Measurements from ENCODE around the gene CCDC152. TPM values are rescaled to one million over a fixed set of nuclear protein-coding genes. Genes with fewer than 3 reads are reported as not detected.

The CCDC152 gene
- polyA plus RNA-seq, 3 donors = 0.09 to 0.18 (median 0.09) TPM

- no peaks in the 10 kb centered on the region for H3K27me3 ChIP-seq (ENCODE audit: control insufficient read depth in 2 of 2, insufficient read depth in 2 of 2, low read length in 2 of 2)
- intact Hi-C loops (cut with micrococcal nuclease) = no loop called here
- H3K4me1 Mint-ChIP-seq = peaks cover 11% of the 10 kb centered on the region
- peaks cover 4 to 5% of the 10 kb centered on the region in 2 donors for H3K4me1 ChIP-seq (ENCODE audit: control insufficient read depth in 1 of 2, insufficient read depth in 2 of 2, low read length in 2 of 2)
- no peaks in the 10 kb centered on the region for H3K79me2 ChIP-seq (ENCODE audit: insufficient read depth, low read length)
- no peaks in the 10 kb centered on the region for H3K36me3 Mint-ChIP-seq
- peak overlapping the region in 1 of 7 donors; percentile 78 for H3K27ac Mint-ChIP-seq
- DNase-seq = no peak
- H3K4me2 ChIP-seq (replicated peaks; ENCODE audit: extremely low read depth, low read length, poor library complexity, severe bottlenecking) = no peak overlapping the region
- H3K27ac ChIP-seq (ENCODE audit: low read depth in 1 of 2, low read length in 2 of 2) = no peak overlapping the region
- H3K4me3 ChIP-seq (replicated peaks in 1 of 3; ENCODE audit: low read depth in 2 of 3, low read length in 3 of 3) = no peak overlapping the region
- no peak for TF ChIP-seq CTCF (IDR thresholded peaks at IDR 0.05)
- H3K36me3 ChIP-seq (replicated peaks in 1 of 2; ENCODE audit: control insufficient read depth in 1 of 2, insufficient read depth in 2 of 2, low read length in 2 of 2) = no peaks in the 10 kb centered on the region
- no peak overlapping the region for H3K9ac ChIP-seq (ENCODE audit: insufficient read depth, low read length, poor library complexity, severe bottlenecking)
- no peaks in the 10 kb centered on the region for H4K20me1 ChIP-seq (ENCODE audit: insufficient read depth, low read length)
- H3K9me3 ChIP-seq (replicated peaks in 1 of 2; ENCODE audit: control insufficient read depth in 1 of 2, insufficient read depth in 1 of 2, low read length in 2 of 2) = peaks cover 4 to 8% of the 10 kb centered on the region in 2 donors
- no peak overlapping the region for H3K4me3 Mint-ChIP-seq
- H3K27me3 Mint-ChIP-seq (ENCODE audit: low read depth in 3 of 3) = no peaks in the 10 kb centered on the region
- H2AFZ ChIP-seq (ENCODE audit: insufficient read depth, low read depth, low read length, poor library complexity, severe bottlenecking) = no peak overlapping the region
- peaks cover 7 to 29% (median 13%) of the 10 kb centered on the region in 7 donors for H3K9me3 Mint-ChIP-seq
- WGBS (ENCODE audit: insufficient coverage) = 97% methylated on average over 24 of the region's 25 CpGs
Measured at GRCh38 chr5:42836070-42836769, 79.6 kb downstream of the CCDC152 start.

GRCh38 chr5:42837601-42838000 is 81.0 kb downstream of the CCDC152 start:
- no peak for TF ChIP-seq CTCF (IDR thresholded peaks at IDR 0.05)
- Histone ChIP-seq H3K27ac (ENCODE audit: low read depth in 1 of 2, low read length in 2 of 2) (no peak overlapping the region), H3K9me3 (replicated peaks in 1 of 2; ENCODE audit: control insufficient read depth in 1 of 2, insufficient read depth in 1 of 2, low read length in 2 of 2) (peaks cover 4 to 8% of the 10 kb centered on the region in 2 donors), H3K4me3 (replicated peaks in 1 of 3; ENCODE audit: low read depth in 2 of 3, low read length in 3 of 3) (no peak overlapping the region), H3K79me2 (ENCODE audit: insufficient read depth, low read length) (no peaks in the 10 kb centered on the region), H3K4me2 (replicated peaks; ENCODE audit: extremely low read depth, low read length, poor library complexity, severe bottlenecking) (no peak overlapping the region), H4K20me1 (ENCODE audit: insufficient read depth, low read length) (no peaks in the 10 kb centered on the region), H3K9ac (ENCODE audit: insufficient read depth, low read length, poor library complexity, severe bottlenecking) (no peak overlapping the region), H3K36me3 (replicated peaks in 1 of 2; ENCODE audit: control insufficient read depth in 1 of 2, insufficient read depth in 2 of 2, low read length in 2 of 2) (no peaks in the 10 kb centered on the region), H3K27me3 (ENCODE audit: control insufficient read depth in 2 of 2, insufficient read depth in 2 of 2, low read length in 2 of 2) (no peaks in the 10 kb centered on the region), H3K4me1 (ENCODE audit: control insufficient read depth in 1 of 2, insufficient read depth in 2 of 2, low read length in 2 of 2) (peaks cover 4 to 5% of the 10 kb centered on the region in 2 donors), H2AFZ (ENCODE audit: insufficient read depth, low read depth, low read length, poor library complexity, severe bottlenecking) (no peak overlapping the region)
- intact Hi-C loops (cut with micrococcal nuclease) = no loop called here
- Mint-ChIP-seq H3K9me3 (peaks cover 7 to 27% (median 13%) of the 10 kb centered on the region in 7 donors), H3K27me3 (ENCODE audit: low read depth in 3 of 3) (no peaks in the 10 kb centered on the region), H3K4me3 (no peak overlapping the region), H3K4me1 (peaks cover 11% of the 10 kb centered on the region), H3K27ac (no peak overlapping the region), H3K36me3 (no peaks in the 10 kb centered on the region)
- WGBS (ENCODE audit: insufficient coverage) = 80% methylated on average over 1 of the region's 3 CpGs
- DNase-seq = no peak

All from CD14-positive monocyte (primary cell).